Gastroesophageal sphincter (tissue), 3 donors: Measurements from ENCODE around the gene LAMA4.

ENCODE experiments used
- EP300 ChIP-seq: sonication (generic); formaldehyde crosslinking; IDR thresholded peaks from one replicate; pipeline ENCODE4 v1.6.1; 2017; ENCODE audit warnings: antibody characterized with exemption, mild to moderate bottlenecking
- POLR2A ChIP-seq, 2 donors: fragments of 450-650 bp; IDR thresholded peaks; one replicate each; pipeline ENCODE4 v1.6.1; 2017; ENCODE audit warnings: antibody characterized with exemption in 2 of 2, mild to moderate bottlenecking in 2 of 2, moderate library complexity in 1 of 2
- POLR2AphosphoS5 ChIP-seq: sonication (generic); formaldehyde crosslinking; IDR thresholded peaks from one replicate; pipeline ENCODE4 v1.6.1; 2017; ENCODE audit warnings: antibody characterized with exemption
- TF ChIP-seq, protein P1 (sequence below), 4 experiments: fragments of 200-600 bp in 2 of 4; fragments of 450-650 bp in 2 of 4; sonication (generic) in 1 of 4; IDR thresholded peaks; one replicate each; pipeline ENCODE4 v1.5.1; 2017 to 2019; ENCODE audit warnings: antibody characterized with exemption in 4 of 4, mild to moderate bottlenecking in 2 of 4, moderate library complexity in 2 of 4

DNA sequence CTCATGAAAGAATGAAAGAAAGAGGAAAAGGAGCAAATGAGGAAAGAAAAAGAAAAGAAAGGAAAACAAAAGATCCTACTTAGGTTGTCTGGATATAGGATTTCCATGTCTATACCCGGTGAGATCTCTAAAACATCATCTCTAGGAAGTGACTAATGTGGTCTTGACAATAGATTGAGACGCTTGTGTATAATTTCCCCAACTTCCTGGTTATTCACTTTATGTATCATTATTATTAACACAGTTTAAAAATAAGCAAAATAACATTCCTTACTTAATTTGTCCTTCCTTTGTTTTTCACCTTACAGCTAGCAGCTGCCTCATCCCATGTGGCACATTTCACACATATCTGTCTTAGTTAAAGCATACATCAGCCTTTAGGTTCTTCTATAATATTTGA is 27.0 kb downstream of the LAMA4 start:
- TF ChIP-seq, protein P1, sequence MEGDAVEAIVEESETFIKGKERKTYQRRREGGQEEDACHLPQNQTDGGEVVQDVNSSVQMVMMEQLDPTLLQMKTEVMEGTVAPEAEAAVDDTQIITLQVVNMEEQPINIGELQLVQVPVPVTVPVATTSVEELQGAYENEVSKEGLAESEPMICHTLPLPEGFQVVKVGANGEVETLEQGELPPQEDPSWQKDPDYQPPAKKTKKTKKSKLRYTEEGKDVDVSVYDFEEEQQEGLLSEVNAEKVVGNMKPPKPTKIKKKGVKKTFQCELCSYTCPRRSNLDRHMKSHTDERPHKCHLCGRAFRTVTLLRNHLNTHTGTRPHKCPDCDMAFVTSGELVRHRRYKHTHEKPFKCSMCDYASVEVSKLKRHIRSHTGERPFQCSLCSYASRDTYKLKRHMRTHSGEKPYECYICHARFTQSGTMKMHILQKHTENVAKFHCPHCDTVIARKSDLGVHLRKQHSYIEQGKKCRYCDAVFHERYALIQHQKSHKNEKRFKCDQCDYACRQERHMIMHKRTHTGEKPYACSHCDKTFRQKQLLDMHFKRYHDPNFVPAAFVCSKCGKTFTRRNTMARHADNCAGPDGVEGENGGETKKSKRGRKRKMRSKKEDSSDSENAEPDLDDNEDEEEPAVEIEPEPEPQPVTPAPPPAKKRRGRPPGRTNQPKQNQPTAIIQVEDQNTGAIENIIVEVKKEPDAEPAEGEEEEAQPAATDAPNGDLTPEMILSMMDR (IDR thresholded peaks at IDR 0.05), result no peak
- no peak for TF ChIP-seq POLR2A (IDR thresholded peaks at IDR 0.05)
- TF ChIP-seq EP300, result no peak
- no peak for TF ChIP-seq POLR2AphosphoS5
